HepG2 (cell line): ENCODE measurements around the gene SEMA6B. TPM values are rescaled to one million over a fixed set of nuclear protein-coding genes. Genes with fewer than 3 reads are reported as not detected.

ENCODE experiments used
- ARID5B ChIP-seq: IDR thresholded peaks from 2 replicates; pipeline ENCODE4 v1.4.0; 2020; ENCODE audit warnings: mild to moderate bottlenecking, missing genetic modification reagents
- CBX5 ChIP-seq: sonication (generic); formaldehyde crosslinking; IDR thresholded peaks from 2 replicates; pipeline ENCODE4 v1.4.0; 2020; ENCODE audit warnings: missing genetic modification reagents, borderline replicate concordance
- FUBP1 ChIP-seq: sonication (generic); formaldehyde crosslinking; IDR thresholded peaks from 2 replicates; pipeline ENCODE4 v1.5.1; 2020; ENCODE audit warnings: missing genetic modification reagents, mild to moderate bottlenecking, borderline replicate concordance
- HOXA3 ChIP-seq: sonication (generic); formaldehyde crosslinking; IDR thresholded peaks from 2 replicates; pipeline ENCODE4 v1.5.0; 2020; ENCODE audit warnings: missing genetic modification reagents
- HOXA5 ChIP-seq: sonication (generic); formaldehyde crosslinking; IDR thresholded peaks from 2 replicates; pipeline ENCODE4 v1.4.0; 2020; ENCODE audit warnings: missing genetic modification reagents
- ISL2 ChIP-seq: sonication (generic); formaldehyde crosslinking; IDR thresholded peaks from 2 replicates; pipeline ENCODE4 v1.5.0; 2020; ENCODE audit warnings: missing genetic modification reagents
- KDM3A ChIP-seq: IDR thresholded peaks from 2 replicates; pipeline ENCODE4 v1.6.1; 2018; ENCODE audit warnings: low read depth, missing compliant biosample characterization
- KLF6 ChIP-seq: IDR thresholded peaks from 2 replicates; pipeline ENCODE4 v1.8.0; 2016; ENCODE audit warnings: missing biosample characterization, missing genetic modification reagents
- MIER2 ChIP-seq: IDR thresholded peaks from 2 replicates; pipeline ENCODE4 v1.6.1; 2016; ENCODE audit warnings: missing biosample characterization, missing genetic modification reagents
- MLLT10 ChIP-seq: sonication (generic); formaldehyde crosslinking; IDR thresholded peaks from 2 replicates; pipeline ENCODE4 v1.4.0; 2020; ENCODE audit warnings: missing genetic modification reagents
- NFYB ChIP-seq: sonication (generic); formaldehyde crosslinking; IDR thresholded peaks from 2 replicates; pipeline ENCODE4 v1.4.0; 2020; ENCODE audit warnings: missing genetic modification reagents
- PATZ1 ChIP-seq: sonication (generic); formaldehyde crosslinking; IDR thresholded peaks from 2 replicates; pipeline ENCODE4 v1.4.0; 2020; ENCODE audit warnings: missing genetic modification reagents
- PHF8 ChIP-seq: sonication (generic); formaldehyde crosslinking; IDR thresholded peaks from 2 replicates; pipeline ENCODE4 v1.5.0; 2020; ENCODE audit warnings: missing genetic modification reagents
- RAD21 ChIP-seq: fragments of 450-650 bp; formaldehyde crosslinking; IDR thresholded peaks from 2 replicates; pipeline ENCODE4 v1.5.0; 2020; ENCODE audit warnings: mild to moderate bottlenecking
- SAP130 ChIP-seq: IDR thresholded peaks from 2 replicates; pipeline ENCODE4 v1.6.1; 2016; ENCODE audit warnings: low read depth
- SNAPC5 ChIP-seq: sonication (generic); formaldehyde crosslinking; IDR thresholded peaks from 2 replicates; pipeline ENCODE4 v1.8.1; 2023; ENCODE audit warnings: mild to moderate bottlenecking, missing genetic modification reagents, borderline replicate concordance
- TARDBP ChIP-seq: sonication (generic); formaldehyde crosslinking; IDR thresholded peaks from 2 replicates; pipeline ENCODE4 v1.8.0; 2022; ENCODE audit warnings: mild to moderate bottlenecking, missing genetic modification reagents
- THAP11 ChIP-seq: IDR thresholded peaks from 2 replicates; pipeline ENCODE4 v1.6.1; 2016; ENCODE audit warnings: missing biosample characterization, missing genetic modification reagents
- ZBTB7A ChIP-seq: sonication (generic); formaldehyde crosslinking; IDR thresholded peaks from 2 replicates; pipeline ENCODE4 v1.8.0; 2022; ENCODE audit warnings: mild to moderate bottlenecking, missing genetic modification reagents
- ZFP36L1 ChIP-seq: sonication (generic); formaldehyde crosslinking; IDR thresholded peaks from 2 replicates; pipeline ENCODE4 v1.8.0; 2022; ENCODE audit warnings: mild to moderate bottlenecking, missing genetic modification reagents, moderate library complexity
- ZMYM3 ChIP-seq: sonication (generic); formaldehyde crosslinking; IDR thresholded peaks from 2 replicates; pipeline ENCODE4 v1.5.1; 2020; ENCODE audit warnings: mild to moderate bottlenecking, missing genetic modification reagents
- ZNF274 ChIP-seq: sonication (generic); formaldehyde crosslinking; IDR thresholded peaks from 2 replicates; pipeline ENCODE4 v1.5.1; 2020; ENCODE audit warnings: mild to moderate bottlenecking, missing genetic modification reagents
- polyA plus RNA-seq, 8 experiments: library from polyadenylated mRNA; depleted of rRNA in 3 of 8; stranded (reverse) in 7 of 8; unstranded in 1 of 8; fragments of >200 nt; fragmentation: Illumina TruSeq in 4 of 8; extraction: Trizol in 4 of 8; gene quantifications; 2 replicates each; pipeline versions ENCODE4 v1.2.1 to v1.2.3, GENCODE V29; 2011 to 2016; ENCODE audit warnings: low read depth in 4 of 8, missing spikeins in 1 of 8, mixed read lengths in 1 of 8; ENCODE audit not compliant: insufficient read depth in 1 of 8
- total RNA-seq, 5 experiments: library from RNA; depleted of rRNA; stranded (reverse); fragments of >200 nt; fragmentation: Illumina TruSeq; extraction: Trizol; gene quantifications; 2 replicates each; pipeline ENCODE4 v1.2.3, GENCODE V29; 2016; ENCODE audit warnings: low read depth in 1 of 5

Gene SEMA6B
- total and polyA plus RNA-seq, 2 of the 13 experiments (the other 11 are each of a cell fraction or from before 2014, with no cell fraction given): 45.5 to 67.1 TPM

GRCh38 chr19:4580021-4580901 is 20.8 kb upstream of the SEMA6B start (continued):
- TF ChIP-seq ARID5B (CRISPR knock-in tag) (0 out of 2 replicates have a peak, but pooled peaks have one; percentile 35), MLLT10 (CRISPR knock-in tag) (no peak), RAD21 (peak; percentile 46), KLF6 (CRISPR knock-in tag) (0 out of 2 replicates have a peak, but pooled peaks have one; percentile 28), TARDBP (CRISPR knock-in tag) (peak; percentile 42; the same call in 1 of the 2 replicates), HOXA5 (0 out of 2 replicates have a peak, but pooled peaks have one; percentile 18), PATZ1 (peak; percentile 99), SNAPC5 (CRISPR knock-in tag) (no peak), ISL2 (CRISPR knock-in tag) (peak; percentile 24; the same call in 1 of the 2 replicates), THAP11 (CRISPR knock-in tag) (0 out of 2 replicates have a peak, but pooled peaks have one; percentile 29), ZNF274 (CRISPR knock-in tag) (0 out of 2 replicates have a peak, but pooled peaks have one; percentile 42), ZBTB7A (peak; percentile 89), ZMYM3 (CRISPR knock-in tag) (peak; percentile 61; the same call in 1 of the 2 replicates), CBX5 (CRISPR knock-in tag) (0 out of 2 replicates have a peak, but pooled peaks have one; percentile 25), ZFP36L1 (CRISPR knock-in tag) (no peak), SAP130 (CRISPR knock-in tag) (peak; percentile 61), FUBP1 (CRISPR knock-in tag) (no peak), NFYB (CRISPR knock-in tag) (peak; percentile 84), HOXA3 (0 out of 2 replicates have a peak, but pooled peaks have one; percentile 5), PHF8 (peak; percentile 67), MIER2 (CRISPR knock-in tag) (no peak), KDM3A (no peak)
